WERI-Rb-1 (cell line): ENCODE measurements around the gene FAM32A.

Experiments
- DNase-seq: peaks from one replicate; pipeline ENCODE4 v3.0.0-alpha.2; 2020
- H3K27ac ChIP-seq: fragments of 250-450 bp; sonication (Bioruptor Pico); 2 replicates; pipeline ENCODE4 v1.5.1; 2020; ENCODE audit warnings: mild to moderate bottlenecking, moderate library complexity
- H3K27me3 ChIP-seq: fragments of 250-450 bp; sonication (Bioruptor Pico); 2 replicates; pipeline ENCODE4 v1.5.1; 2021; ENCODE audit warnings: mild to moderate bottlenecking, low read depth, moderate library complexity; ENCODE audit not compliant: insufficient read depth, severe bottlenecking
- H3K36me3 ChIP-seq: fragments of 250-450 bp; sonication (Bioruptor Pico); 2 replicates; pipeline ENCODE4 v1.5.1; 2020; ENCODE audit warnings: mild to moderate bottlenecking, moderate library complexity
- H3K4me3 ChIP-seq: 2 replicates; pipeline ENCODE4 v1.5.1; 2011; ENCODE audit warnings: low read depth, mild to moderate bottlenecking, control low read depth, low read length
- H3K9me3 ChIP-seq: fragments of 250-450 bp; sonication (Bioruptor Pico); 2 replicates; pipeline ENCODE4 v1.5.1; 2021; ENCODE audit warnings: mild to moderate bottlenecking, moderate library complexity; ENCODE audit not compliant: severe bottlenecking
- TF ChIP-seq, protein P1 (sequence below): IDR thresholded peaks from 2 replicates; pipeline ENCODE4 v1.5.1; 2011; ENCODE audit warnings: low read depth, mild to moderate bottlenecking, control low read depth, inconsistent platforms, low read length

FAM32A gene

DNA sequence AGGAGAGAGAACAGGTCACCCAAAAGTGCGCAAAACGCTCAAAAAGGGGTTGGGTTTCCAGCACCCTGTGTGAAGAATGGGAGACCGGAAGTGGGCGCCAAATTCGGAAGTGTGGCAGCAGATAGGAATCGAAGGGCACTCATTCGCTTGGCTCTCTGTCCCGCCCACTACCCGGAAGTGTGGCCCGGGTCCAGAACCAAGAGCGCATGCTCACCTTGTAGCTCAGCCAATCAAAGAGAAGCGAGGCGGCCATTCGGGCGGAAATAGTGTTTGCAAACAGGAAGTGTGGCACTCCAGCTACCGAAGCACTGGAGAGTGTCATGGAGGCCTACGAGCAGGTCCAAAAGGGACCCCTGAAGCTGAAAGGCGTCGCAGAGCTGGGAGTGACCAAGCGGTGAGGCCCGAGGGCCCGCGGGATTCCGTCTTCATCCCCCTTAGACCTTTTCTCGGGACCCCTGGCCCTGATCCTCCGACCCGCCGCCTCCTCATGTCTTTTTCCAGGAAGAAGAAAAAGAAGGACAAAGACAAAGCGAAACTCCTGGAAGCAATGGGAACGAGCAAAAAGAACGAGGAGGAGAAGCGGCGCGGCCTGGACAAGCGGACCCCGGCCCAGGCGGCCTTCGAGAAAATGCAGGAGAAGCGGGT is at the start of gene FAM32A:
Gene FAM32A, plus strand, starts transcription at position 288 of the 645 bp plus-strand sequence. Its CDS starts 33 bp downstream, at position 321.
- Histone ChIP-seq H3K9me3 (no peaks in the 10 kb centered on the region), H3K27ac (peak within 1 kb of the TSS; percentile 84), H3K36me3 (peaks cover 25% of the 10 kb centered on the region), H3K27me3 (peaks cover 7% of the 10 kb centered on the region), H3K4me3 (peak within 1 kb of the TSS; percentile 98)
- peak; percentile 98 for DNase-seq
- TF ChIP-seq, protein P1, sequence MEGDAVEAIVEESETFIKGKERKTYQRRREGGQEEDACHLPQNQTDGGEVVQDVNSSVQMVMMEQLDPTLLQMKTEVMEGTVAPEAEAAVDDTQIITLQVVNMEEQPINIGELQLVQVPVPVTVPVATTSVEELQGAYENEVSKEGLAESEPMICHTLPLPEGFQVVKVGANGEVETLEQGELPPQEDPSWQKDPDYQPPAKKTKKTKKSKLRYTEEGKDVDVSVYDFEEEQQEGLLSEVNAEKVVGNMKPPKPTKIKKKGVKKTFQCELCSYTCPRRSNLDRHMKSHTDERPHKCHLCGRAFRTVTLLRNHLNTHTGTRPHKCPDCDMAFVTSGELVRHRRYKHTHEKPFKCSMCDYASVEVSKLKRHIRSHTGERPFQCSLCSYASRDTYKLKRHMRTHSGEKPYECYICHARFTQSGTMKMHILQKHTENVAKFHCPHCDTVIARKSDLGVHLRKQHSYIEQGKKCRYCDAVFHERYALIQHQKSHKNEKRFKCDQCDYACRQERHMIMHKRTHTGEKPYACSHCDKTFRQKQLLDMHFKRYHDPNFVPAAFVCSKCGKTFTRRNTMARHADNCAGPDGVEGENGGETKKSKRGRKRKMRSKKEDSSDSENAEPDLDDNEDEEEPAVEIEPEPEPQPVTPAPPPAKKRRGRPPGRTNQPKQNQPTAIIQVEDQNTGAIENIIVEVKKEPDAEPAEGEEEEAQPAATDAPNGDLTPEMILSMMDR: peak; percentile 35; the same call in 1 of the 2 replicates

- TF ChIP-seq, protein P1: no peak
- Histone ChIP-seq H3K27me3 (no peaks in the 10 kb centered on the region), H3K27ac (no peak overlapping the region), H3K36me3 (peaks cover 33% of the 10 kb centered on the region), H3K9me3 (no peaks in the 10 kb centered on the region), H3K4me3 (no peak overlapping the region)
- DNase-seq: no peak
Measured at GRCh38 chr19:16135430-16136127, 49.6 kb upstream of the FAM32A start.

DNA sequence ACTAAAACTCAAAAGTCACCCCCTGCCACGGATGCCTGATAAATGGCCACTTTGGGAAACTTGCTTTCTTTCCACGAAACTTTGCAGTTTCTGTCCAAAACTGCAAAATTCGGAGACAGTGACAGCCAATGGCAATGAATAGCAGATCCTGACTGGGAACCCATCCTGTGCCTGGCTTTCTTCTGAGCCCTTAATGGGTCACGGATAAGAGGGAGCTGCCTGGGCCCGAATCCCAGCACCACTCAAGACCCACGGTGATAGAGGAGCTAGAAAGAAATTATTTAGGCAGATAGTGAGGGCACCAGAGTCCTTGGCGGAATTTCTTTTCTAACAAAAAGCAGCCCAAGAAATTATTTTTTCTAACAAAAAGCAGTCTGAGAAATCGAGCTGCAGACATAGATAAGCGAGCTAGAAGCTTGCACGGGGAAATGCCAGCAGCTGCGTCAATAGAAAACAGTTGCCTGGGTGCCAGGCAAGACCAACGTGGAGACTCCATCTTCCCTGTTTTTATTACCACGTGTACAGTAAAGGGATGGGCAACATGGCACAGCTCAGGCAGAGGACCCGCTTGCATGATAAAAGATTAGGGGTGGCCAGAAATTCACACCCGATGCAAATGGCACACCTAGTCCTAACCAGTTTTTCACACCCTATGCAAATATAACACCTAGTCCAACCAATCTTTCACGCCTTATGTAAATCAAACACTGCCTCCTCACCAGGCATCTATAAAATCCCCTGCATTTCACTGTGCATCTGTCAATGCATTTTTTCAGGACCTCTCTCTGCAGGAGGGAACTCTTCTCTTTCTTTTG is 48.8 kb upstream of the FAM32A start:
- Histone ChIP-seq H3K27ac (no peak overlapping the region), H3K4me3 (no peak overlapping the region), H3K36me3 (peaks cover 30% of the 10 kb centered on the region), H3K27me3 (no peaks in the 10 kb centered on the region), H3K9me3 (no peaks in the 10 kb centered on the region)
- DNase-seq: no peak
- TF ChIP-seq, protein P1: no peak

DNA sequence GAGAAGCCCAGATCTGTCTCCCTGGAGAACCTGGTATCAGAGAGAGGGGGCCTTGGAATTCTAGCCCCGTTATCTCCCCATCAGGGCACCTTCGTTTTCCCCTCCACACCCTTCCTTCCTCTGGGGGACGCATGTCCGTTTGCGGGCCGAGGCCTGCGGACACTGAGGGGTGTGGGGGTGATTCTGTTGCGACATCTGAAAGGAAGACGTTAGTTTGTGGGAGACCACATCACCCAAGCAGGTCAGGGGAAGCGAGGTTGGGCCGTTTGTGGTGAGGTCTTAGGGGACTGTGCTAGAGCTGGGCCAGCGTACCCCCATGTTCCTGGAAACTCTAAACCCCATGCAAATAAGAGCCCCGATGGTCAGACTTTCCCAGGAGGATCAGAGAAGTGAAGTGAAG is 45.5 kb upstream of the FAM32A start:
- Histone ChIP-seq H3K9me3 (no peaks in the 10 kb centered on the region), H3K27me3 (no peaks in the 10 kb centered on the region), H3K27ac (no peak overlapping the region), H3K4me3 (no peak overlapping the region), H3K36me3 (no peaks in the 10 kb centered on the region; the same call in 1 of the 2 replicates)
- DNase-seq: no peak
- TF ChIP-seq, protein P1: no peak

DNA sequence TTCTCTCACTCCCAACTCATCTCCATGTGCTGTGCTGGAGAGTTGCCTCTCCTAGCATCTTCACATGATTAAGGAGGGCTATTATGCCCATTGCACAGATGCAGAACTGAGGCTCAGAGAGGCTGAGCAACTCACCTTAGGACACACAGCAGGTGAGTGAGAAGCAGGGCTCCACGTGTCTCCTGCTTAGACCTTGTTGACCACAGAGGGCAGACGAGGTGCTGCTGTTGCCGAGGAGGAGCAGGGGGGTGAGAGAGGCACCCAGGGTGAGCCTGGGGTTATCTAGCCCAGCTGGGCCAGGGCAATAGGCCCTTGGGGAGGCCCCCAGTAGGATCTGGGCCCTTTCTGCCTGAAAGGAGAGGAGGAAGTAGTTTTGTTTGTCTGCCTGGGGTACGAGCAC is 44.2 kb upstream of the FAM32A start:
- H3K27ac ChIP-seq: no peak overlapping the region
- H3K4me3 ChIP-seq: no peak overlapping the region
- no peaks in the 10 kb centered on the region for H3K36me3 ChIP-seq
- H3K9me3 ChIP-seq: no peaks in the 10 kb centered on the region
- no peak for DNase-seq
- no peaks in the 10 kb centered on the region for H3K27me3 ChIP-seq
- TF ChIP-seq, protein P1: no peak
